T-helper 17 cell (primary cell): ENCODE results near the gene ISL2. TPM values are rescaled to one million over a fixed set of nuclear protein-coding genes. Genes with fewer than 3 reads are reported as not detected.

ENCODE experiments used
- ATAC-seq: fragments of 150-1000 bp; cut with Tn5 transposase; 2 replicates; pipeline ENCODE4 v1.10.0; 2021; ENCODE audit warnings: mild to moderate bottlenecking, moderate library complexity
- DNase-seq, 3 donors: peaks; one replicate each; pipeline versions ENCODE4 v3.0.0 to v3.0.0-alpha.2; 2020 to 2021
- H3K9me3 ChIP-seq: one replicate; pipeline ENCODE4 v1.7.0; 2013; ENCODE audit warnings: low read length, mild to moderate bottlenecking; ENCODE audit not compliant: control insufficient read depth, poor library complexity, severe bottlenecking
- H3K27ac Mint-ChIP-seq: one replicate; pipeline ENCODE4 v1.8.0; 2022; ENCODE audit warnings: mild to moderate bottlenecking, moderate library complexity, mixed read lengths
- H3K27me3 Mint-ChIP-seq: one replicate; pipeline ENCODE4 v1.8.0; 2022; ENCODE audit warnings: mixed read lengths
- H3K36me3 Mint-ChIP-seq: one replicate; pipeline ENCODE4 v1.8.0; 2022; ENCODE audit warnings: low read depth, mixed read lengths
- H3K4me1 Mint-ChIP-seq: one replicate; pipeline ENCODE4 v1.8.0; 2022; ENCODE audit warnings: mild to moderate bottlenecking, mixed read lengths
- H3K4me3 Mint-ChIP-seq: one replicate; pipeline ENCODE4 v1.8.0; 2022; ENCODE audit warnings: mild to moderate bottlenecking, moderate library complexity, mixed read lengths
- total RNA-seq, 4 donors: library from RNA in 2 of 4; stranded (reverse) in 2 of 4; gene quantifications; one replicate each; pipeline ENCODE4 v1.2.3 and lab custom pipeline; 2022 to 2026

Gene ISL2
- total RNA-seq, 2 donors from 2014 or later = not detected

DNA sequence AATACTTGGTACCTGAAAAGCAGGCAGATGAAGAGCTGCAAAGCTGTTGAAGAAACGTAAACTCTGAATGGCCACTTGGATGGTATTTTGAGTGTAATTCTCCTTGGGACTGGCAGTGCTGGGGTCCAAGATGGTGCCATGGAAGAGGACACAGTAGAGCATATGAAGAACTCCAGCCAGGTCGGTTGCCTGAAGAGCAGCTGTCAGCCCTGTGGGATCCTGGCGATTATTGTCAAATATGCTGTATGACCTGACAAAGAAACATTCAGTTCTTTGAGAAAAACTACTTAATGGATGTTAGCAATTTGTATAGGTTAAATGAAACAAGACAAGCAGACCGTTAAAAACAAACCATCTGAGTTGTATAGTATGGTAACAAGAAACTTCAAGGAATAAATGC is 44.8 kb downstream of the ISL2 start:
- Mint-ChIP-seq H3K27ac (no peak overlapping the region), H3K36me3 (peaks cover 6% of the 10 kb centered on the region), H3K4me1 (no peaks in the 10 kb centered on the region), H3K4me3 (no peak overlapping the region), H3K27me3 (no peaks in the 10 kb centered on the region)
- no peaks in the 10 kb centered on the region for H3K9me3 ChIP-seq
- DNase-seq (no peak), ATAC-seq (no peak)

DNA sequence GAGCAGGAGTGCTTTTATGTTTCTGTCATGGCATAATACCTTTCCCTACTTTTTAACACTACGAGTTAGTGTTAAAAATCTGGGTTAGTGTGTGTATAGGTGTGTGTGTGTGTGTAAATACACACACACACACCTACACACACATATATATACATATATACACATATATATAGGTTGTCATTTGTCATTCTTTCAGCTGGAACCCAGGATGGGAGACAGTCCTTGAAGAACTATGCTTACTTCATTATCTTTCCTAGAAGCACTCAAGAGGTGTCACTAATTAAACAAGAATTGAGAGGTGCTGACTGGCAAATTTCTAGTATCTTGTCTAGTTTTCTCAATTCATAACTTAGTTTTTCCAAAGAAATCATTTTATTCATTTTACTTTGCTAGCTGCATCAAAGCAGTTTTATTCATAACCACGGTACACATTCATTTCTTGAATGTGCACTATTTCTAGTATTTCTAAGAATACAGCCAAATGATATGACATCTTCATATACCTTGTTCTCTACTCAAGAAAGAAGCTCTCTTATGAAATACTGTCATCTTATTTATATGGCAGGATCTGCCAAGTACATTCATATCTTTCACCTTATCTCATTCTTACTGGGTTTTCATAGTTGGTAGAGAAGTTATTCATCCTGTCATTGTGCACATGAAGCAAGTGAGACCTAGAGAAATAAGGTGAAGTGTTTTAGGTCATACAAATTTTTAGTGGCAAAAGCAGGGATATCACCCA is 46.6 kb downstream of the ISL2 start:
- Mint-ChIP-seq H3K27me3 (no peaks in the 10 kb centered on the region), H3K27ac (no peak overlapping the region), H3K4me1 (no peaks in the 10 kb centered on the region), H3K36me3 (peaks cover 10% of the 10 kb centered on the region), H3K4me3 (no peak overlapping the region)
- ATAC-seq = no peak
- DNase-seq = no peak
- H3K9me3 ChIP-seq = no peaks in the 10 kb centered on the region

DNA sequence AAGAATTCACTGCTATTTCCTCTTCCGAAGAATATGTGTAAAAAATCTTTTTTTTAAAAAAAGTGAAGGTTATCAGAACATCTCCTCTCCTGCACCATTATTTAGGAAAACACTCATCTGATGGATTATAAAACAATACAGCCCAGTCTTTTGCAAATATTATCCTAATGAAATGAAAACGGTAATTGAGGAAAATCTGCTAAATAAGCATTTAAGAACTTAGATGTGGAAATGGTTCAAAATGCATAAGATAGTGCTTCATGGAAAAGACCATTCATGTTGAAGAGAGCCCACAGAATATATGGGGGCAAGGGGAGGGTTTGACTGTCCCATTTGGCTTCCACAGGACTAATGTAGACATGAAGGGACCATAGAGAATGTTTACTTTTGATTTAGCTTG is 47.8 kb downstream of the ISL2 start:
- Mint-ChIP-seq H3K36me3 (peaks cover 7% of the 10 kb centered on the region), H3K27ac (no peak overlapping the region), H3K27me3 (no peaks in the 10 kb centered on the region), H3K4me1 (peaks cover 2% of the 10 kb centered on the region), H3K4me3 (no peak overlapping the region)
- DNase-seq = no peak
- H3K9me3 ChIP-seq = no peaks in the 10 kb centered on the region
- ATAC-seq = no peak

DNA sequence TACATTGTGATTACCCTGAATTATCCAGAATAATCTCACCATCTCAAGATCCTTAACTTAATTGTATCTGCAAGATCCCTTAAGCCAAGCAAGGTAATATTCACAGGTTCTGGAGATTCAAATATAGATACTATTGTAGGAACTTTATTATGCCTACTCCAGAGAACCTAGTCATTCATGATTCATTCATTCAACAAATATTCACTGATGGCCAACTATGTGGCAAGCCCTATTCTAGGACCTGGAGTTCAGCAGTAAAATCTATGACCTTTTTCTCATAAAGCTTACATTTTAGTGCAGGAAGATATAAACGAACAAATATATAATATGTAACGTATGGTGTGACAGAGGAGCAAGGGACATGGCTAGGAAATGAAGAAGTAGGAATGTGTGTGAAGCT is 49.6 kb downstream of the ISL2 start:
- H3K36me3 Mint-ChIP-seq = peaks cover 7% of the 10 kb centered on the region
- DNase-seq (no peak), ATAC-seq (no peak)
- H3K4me3 Mint-ChIP-seq = no peak overlapping the region
- H3K27ac Mint-ChIP-seq = no peak overlapping the region
- H3K27me3 Mint-ChIP-seq = no peaks in the 10 kb centered on the region
- H3K4me1 Mint-ChIP-seq = peaks cover 2% of the 10 kb centered on the region
- no peaks in the 10 kb centered on the region for H3K9me3 ChIP-seq

DNA sequence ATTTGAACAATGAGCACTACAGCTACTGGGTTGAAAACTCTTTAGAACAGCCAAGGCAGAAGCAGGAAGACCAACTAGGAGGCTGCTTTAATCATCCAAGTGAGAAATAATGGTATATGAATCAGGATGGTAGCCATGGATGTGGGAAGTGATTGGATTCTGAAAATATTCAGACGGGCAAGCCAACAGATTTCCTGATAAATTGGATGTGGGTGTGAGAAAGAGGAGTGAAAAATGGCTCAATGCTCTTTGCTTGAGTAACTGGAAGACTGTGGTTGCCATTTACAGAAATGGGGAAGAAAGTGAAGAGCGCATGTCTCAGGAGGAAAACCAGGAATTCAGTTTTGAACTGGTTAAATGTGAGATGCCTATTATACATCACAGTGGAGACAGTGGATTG is 50.4 kb downstream of the ISL2 start:
- Mint-ChIP-seq H3K4me1 (peaks cover 2% of the 10 kb centered on the region), H3K27ac (no peak overlapping the region), H3K27me3 (no peaks in the 10 kb centered on the region), H3K36me3 (peaks cover 7% of the 10 kb centered on the region), H3K4me3 (no peak overlapping the region)
- DNase-seq = no peak
- H3K9me3 ChIP-seq = no peaks in the 10 kb centered on the region
- no peak for ATAC-seq

DNA sequence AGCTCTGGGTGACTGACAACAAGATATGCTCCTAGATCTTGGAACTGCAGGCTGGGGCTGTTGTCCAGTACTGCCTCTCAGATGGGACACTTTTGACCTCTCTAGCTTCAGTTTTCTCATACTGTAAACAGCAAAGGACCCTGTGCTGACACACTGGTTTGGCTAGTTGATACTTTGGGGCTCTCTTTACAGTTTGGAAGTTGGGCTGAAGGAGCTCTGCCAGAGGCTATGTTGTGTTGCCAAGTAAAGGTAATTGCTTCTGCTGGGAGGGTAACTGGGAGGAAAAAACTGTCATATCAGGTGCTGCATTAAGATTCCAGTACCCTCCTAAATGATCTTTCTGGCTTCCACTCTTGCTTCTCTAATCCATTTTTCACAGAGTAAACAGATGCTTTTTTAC is 54.0 kb downstream of the ISL2 start:
- Mint-ChIP-seq H3K27ac (no peak overlapping the region), H3K4me3 (no peak overlapping the region), H3K36me3 (peaks cover 10% of the 10 kb centered on the region), H3K4me1 (peaks cover 2% of the 10 kb centered on the region), H3K27me3 (no peaks in the 10 kb centered on the region)
- DNase-seq (no peak), ATAC-seq (no peak)
- H3K9me3 ChIP-seq = no peaks in the 10 kb centered on the region

DNA sequence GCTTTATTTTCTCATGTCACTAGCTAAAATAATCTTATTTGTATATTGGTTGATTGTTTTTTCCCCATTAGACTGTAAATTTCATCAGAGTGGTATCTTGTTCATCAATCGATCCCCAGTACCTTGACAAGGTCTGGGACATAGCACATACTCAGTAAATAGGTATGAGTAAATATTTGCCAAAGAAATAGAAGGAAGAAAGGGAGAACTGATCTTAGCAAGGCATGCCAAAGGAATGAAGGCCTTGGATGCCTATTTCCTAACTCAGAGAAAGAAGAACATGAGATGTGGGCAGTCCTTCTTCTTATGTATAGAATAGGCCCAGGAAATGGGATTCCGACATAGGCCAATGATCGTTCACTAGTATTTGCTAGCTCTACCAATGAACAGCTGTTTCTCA is 54.7 kb downstream of the ISL2 start:
- Mint-ChIP-seq H3K27me3 (no peaks in the 10 kb centered on the region), H3K27ac (no peak overlapping the region), H3K4me1 (peaks cover 2% of the 10 kb centered on the region), H3K36me3 (peaks cover 10% of the 10 kb centered on the region), H3K4me3 (no peak overlapping the region)
- no peaks in the 10 kb centered on the region for H3K9me3 ChIP-seq
- ATAC-seq (no peak), DNase-seq (no peak)

DNA sequence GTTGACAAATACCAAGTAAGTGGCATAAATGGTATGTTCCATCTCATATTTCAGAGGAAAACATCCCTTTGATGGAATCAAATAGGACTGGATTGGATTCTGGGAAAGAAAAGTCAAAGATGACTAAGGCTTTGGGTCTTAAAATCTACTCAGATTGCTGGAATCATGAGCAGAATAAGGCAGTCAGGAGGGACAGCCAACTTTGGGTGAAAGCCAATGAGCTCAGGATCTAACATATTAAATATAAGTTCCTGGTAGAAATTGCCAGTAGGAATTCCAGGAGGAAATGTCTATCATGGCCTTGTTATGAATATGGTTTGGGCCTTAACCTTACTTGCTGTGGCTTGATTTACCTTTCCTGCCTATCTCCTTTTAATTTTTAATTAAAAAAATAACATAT is 55.3 kb downstream of the ISL2 start:
- Mint-ChIP-seq H3K27ac (no peak overlapping the region), H3K4me1 (peaks cover 2% of the 10 kb centered on the region), H3K27me3 (no peaks in the 10 kb centered on the region), H3K4me3 (no peak overlapping the region), H3K36me3 (peaks cover 8% of the 10 kb centered on the region)
- no peak for DNase-seq
- no peak for ATAC-seq
- no peaks in the 10 kb centered on the region for H3K9me3 ChIP-seq

Other genes with a start within 250 kb of the ISL2 start
- 10 to 100 TPM; 37.0 to 68.2 TPM for gene ETFA, start 25.3 kb upstream of the ISL2 start, total RNA-seq